GM21576 (cell line): Measurements from ENCODE around the gene TFAP2B.

Experiments used
- ATAC-seq: cut with Tn5 transposase; IDR thresholded peaks from one replicate; pipeline ENCODE4 v1.9.1; 2021; ENCODE audit warnings: mild to moderate bottlenecking, moderate library complexity; ENCODE audit not compliant: unreplicated experiment

Gene TFAP2B

GRCh38 chr6:50823094-50823920, 4.6 kb downstream of the TFAP2B start:
- ATAC-seq = no peak

- ATAC-seq = no peak
Observed at GRCh38 chr6:50824552-50824951, 5.9 kb downstream of the TFAP2B start.

GRCh38 chr6:50825375-50826036, 6.8 kb downstream of the TFAP2B start:
- ATAC-seq = no peak

GRCh38 chr6:50826037-50826761, 7.5 kb downstream of the TFAP2B start:
- ATAC-seq = no peak

- no peak for ATAC-seq
Observed at GRCh38 chr6:50826803-50827202, 8.1 kb downstream of the TFAP2B start.

GRCh38 chr6:50829049-50829448, 10.4 kb downstream of the TFAP2B start:
- ATAC-seq = no peak

- ATAC-seq = no peak
Observed at GRCh38 chr6:50829898-50830444, 11.3 kb downstream of the TFAP2B start.

- no peak for ATAC-seq
Observed at GRCh38 chr6:50831186-50831585, 12.5 kb downstream of the TFAP2B start.

- no peak for ATAC-seq
Observed at GRCh38 chr6:50832912-50833311, 14.2 kb downstream of the TFAP2B start.

GRCh38 chr6:50834929-50835410, 16.3 kb downstream of the TFAP2B start:
- ATAC-seq = no peak

- no peak for ATAC-seq
Observed at GRCh38 chr6:50836231-50836630, 17.6 kb downstream of the TFAP2B start.

- ATAC-seq = no peak
Observed at GRCh38 chr6:50837589-50838445, 19.1 kb downstream of the TFAP2B start.

GRCh38 chr6:50840112-50840810, 21.6 kb downstream of the TFAP2B start:
- no peak for ATAC-seq

GRCh38 chr6:50840811-50841192, 22.1 kb downstream of the TFAP2B start:
- ATAC-seq = no peak

- no peak for ATAC-seq
Observed at GRCh38 chr6:50842446-50842845, 23.8 kb downstream of the TFAP2B start.

- ATAC-seq = no peak
Observed at GRCh38 chr6:50842861-50843384, 24.3 kb downstream of the TFAP2B start.

GRCh38 chr6:50843842-50844241, 25.2 kb downstream of the TFAP2B start:
- no peak for ATAC-seq

GRCh38 chr6:50845499-50846143, 26.9 kb downstream of the TFAP2B start:
- no peak for ATAC-seq
